ENCODE results near the gene ZFP30. TPM values are rescaled to one million over a fixed set of nuclear protein-coding genes. Genes with fewer than 3 reads are reported as not detected.

Gene ZFP30
- total RNA-seq, 1 experiment from 2014 or later: 7.7 TPM

DNA sequence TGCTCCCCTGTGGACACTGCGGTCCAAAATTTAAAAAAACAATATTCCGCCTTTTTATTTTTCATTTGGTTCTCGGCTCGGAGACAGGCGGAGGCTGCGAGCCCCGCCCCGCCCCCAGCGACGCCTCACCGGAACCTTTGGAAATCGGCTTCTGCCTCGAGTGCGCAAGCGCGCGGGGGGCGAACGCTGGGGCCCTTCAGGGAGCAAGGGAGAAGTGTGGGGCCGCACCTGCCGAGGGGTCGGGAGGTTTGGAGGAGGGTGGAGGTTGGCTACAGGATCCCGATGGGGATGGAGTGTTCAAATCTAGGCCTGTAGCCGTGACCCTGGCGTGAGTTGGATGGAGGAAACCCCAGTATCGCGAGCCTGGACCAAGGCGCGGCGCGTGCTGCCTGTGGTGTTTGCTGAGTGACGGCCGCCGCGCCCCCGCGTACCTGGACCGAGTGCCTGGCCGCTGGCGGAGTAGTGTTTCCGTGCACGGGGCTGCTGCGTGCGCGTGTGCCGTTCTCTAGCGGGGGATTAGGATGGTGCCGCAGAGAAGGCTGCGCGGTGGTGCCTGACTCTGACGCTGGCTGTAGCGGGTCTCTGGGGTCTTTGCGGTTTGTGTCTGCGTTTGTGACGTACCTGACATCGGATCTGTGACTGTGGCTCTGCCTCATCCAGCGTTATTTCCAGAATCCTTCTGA is 565 bp upstream of the ZFP30 start (continued):
- no peak for TF ChIP-seq AFF4 (CRISPR knock-in tag; IDR thresholded peaks at IDR 0.05; ENCODE audit: borderline replicate concordance)
- no peak for TF ChIP-seq ZNF512 (CRISPR knock-in tag; IDR thresholded peaks at IDR 0.05; ENCODE audit: borderline replicate concordance)
- no peak for TF ChIP-seq ZMAT4 (CRISPR knock-in tag; IDR thresholded peaks at IDR 0.05)
- no peak for TF ChIP-seq NFYB (CRISPR knock-in tag; conservative IDR thresholded peaks at IDR 0.05; ENCODE audit: low read depth)
- TF ChIP-seq MYBL2 (CRISPR knock-in tag; IDR thresholded peaks at IDR 0.05): peak; percentile 88
- TF ChIP-seq, protein P1, sequence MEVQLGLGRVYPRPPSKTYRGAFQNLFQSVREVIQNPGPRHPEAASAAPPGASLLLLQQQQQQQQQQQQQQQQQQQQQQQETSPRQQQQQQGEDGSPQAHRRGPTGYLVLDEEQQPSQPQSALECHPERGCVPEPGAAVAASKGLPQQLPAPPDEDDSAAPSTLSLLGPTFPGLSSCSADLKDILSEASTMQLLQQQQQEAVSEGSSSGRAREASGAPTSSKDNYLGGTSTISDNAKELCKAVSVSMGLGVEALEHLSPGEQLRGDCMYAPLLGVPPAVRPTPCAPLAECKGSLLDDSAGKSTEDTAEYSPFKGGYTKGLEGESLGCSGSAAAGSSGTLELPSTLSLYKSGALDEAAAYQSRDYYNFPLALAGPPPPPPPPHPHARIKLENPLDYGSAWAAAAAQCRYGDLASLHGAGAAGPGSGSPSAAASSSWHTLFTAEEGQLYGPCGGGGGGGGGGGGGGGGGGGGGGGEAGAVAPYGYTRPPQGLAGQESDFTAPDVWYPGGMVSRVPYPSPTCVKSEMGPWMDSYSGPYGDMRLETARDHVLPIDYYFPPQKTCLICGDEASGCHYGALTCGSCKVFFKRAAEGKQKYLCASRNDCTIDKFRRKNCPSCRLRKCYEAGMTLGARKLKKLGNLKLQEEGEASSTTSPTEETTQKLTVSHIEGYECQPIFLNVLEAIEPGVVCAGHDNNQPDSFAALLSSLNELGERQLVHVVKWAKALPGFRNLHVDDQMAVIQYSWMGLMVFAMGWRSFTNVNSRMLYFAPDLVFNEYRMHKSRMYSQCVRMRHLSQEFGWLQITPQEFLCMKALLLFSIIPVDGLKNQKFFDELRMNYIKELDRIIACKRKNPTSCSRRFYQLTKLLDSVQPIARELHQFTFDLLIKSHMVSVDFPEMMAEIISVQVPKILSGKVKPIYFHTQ (CRISPR knock-in tag; IDR thresholded peaks at IDR 0.05): no peak
- TF ChIP-seq ZNF671 (CRISPR knock-in tag; IDR thresholded peaks at IDR 0.05): no peak
- TF ChIP-seq ZNF317 (CRISPR knock-in tag; IDR thresholded peaks at IDR 0.05; ENCODE audit: borderline replicate concordance, low read depth): no peak
- TF ChIP-seq, protein P2, sequence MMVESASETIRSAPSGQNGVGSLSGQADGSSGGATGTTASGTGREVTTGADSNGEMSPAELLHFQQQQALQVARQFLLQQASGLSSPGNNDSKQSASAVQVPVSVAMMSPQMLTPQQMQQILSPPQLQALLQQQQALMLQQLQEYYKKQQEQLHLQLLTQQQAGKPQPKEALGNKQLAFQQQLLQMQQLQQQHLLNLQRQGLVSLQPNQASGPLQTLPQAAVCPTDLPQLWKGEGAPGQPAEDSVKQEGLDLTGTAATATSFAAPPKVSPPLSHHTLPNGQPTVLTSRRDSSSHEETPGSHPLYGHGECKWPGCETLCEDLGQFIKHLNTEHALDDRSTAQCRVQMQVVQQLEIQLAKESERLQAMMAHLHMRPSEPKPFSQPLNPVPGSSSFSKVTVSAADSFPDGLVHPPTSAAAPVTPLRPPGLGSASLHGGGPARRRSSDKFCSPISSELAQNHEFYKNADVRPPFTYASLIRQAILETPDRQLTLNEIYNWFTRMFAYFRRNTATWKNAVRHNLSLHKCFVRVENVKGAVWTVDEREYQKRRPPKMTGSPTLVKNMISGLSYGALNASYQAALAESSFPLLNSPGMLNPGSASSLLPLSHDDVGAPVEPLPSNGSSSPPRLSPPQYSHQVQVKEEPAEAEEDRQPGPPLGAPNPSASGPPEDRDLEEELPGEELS (CRISPR knock-in tag; IDR thresholded peaks at IDR 0.05): peak; percentile 64; the same call in 1 of the 2 replicates
- TF ChIP-seq FOXP1 (CRISPR knock-in tag; IDR thresholded peaks at IDR 0.05; ENCODE audit: borderline replicate concordance): peak; percentile 74; the same call in 1 of the 2 replicates
- TF ChIP-seq, protein P3, sequence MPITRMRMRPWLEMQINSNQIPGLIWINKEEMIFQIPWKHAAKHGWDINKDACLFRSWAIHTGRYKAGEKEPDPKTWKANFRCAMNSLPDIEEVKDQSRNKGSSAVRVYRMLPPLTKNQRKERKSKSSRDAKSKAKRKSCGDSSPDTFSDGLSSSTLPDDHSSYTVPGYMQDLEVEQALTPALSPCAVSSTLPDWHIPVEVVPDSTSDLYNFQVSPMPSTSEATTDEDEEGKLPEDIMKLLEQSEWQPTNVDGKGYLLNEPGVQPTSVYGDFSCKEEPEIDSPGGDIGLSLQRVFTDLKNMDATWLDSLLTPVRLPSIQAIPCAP (CRISPR knock-in tag; IDR thresholded peaks at IDR 0.05): 0 out of 2 replicates have a peak, but pooled peaks have one; percentile 31
- no peak for TF ChIP-seq ZNF416 (CRISPR knock-in tag; IDR thresholded peaks at IDR 0.05)
- no peak for TF ChIP-seq NFATC4 (CRISPR knock-in tag; IDR thresholded peaks at IDR 0.05)
- TF ChIP-seq JAZF1 (CRISPR knock-in tag; IDR thresholded peaks at IDR 0.05): no peak
- 0 out of 2 replicates have a peak, but pooled peaks have one; percentile 15 for TF ChIP-seq HMGA2 (CRISPR knock-in tag; IDR thresholded peaks at IDR 0.05)
- no peak for TF ChIP-seq NR3C1 (CRISPR knock-in tag; conservative IDR thresholded peaks at IDR 0.05; ENCODE audit: low read depth)
- TF ChIP-seq, protein P4, sequence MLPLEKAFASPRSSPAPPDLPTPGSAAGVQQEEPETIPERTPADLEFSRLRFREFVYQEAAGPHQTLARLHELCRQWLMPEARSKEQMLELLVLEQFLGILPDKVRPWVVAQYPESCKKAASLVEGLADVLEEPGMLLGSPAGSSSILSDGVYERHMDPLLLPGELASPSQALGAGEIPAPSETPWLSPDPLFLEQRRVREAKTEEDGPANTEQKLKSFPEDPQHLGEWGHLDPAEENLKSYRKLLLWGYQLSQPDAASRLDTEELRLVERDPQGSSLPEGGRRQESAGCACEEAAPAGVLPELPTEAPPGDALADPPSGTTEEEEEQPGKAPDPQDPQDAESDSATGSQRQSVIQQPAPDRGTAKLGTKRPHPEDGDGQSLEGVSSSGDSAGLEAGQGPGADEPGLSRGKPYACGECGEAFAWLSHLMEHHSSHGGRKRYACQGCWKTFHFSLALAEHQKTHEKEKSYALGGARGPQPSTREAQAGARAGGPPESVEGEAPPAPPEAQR (CRISPR knock-in tag; IDR thresholded peaks at IDR 0.05): no peak
- TF ChIP-seq TCF7 (CRISPR knock-in tag; IDR thresholded peaks at IDR 0.05; ENCODE audit: low read depth): no peak; the same call in 1 of the 2 replicates
- TF ChIP-seq, protein P5, sequence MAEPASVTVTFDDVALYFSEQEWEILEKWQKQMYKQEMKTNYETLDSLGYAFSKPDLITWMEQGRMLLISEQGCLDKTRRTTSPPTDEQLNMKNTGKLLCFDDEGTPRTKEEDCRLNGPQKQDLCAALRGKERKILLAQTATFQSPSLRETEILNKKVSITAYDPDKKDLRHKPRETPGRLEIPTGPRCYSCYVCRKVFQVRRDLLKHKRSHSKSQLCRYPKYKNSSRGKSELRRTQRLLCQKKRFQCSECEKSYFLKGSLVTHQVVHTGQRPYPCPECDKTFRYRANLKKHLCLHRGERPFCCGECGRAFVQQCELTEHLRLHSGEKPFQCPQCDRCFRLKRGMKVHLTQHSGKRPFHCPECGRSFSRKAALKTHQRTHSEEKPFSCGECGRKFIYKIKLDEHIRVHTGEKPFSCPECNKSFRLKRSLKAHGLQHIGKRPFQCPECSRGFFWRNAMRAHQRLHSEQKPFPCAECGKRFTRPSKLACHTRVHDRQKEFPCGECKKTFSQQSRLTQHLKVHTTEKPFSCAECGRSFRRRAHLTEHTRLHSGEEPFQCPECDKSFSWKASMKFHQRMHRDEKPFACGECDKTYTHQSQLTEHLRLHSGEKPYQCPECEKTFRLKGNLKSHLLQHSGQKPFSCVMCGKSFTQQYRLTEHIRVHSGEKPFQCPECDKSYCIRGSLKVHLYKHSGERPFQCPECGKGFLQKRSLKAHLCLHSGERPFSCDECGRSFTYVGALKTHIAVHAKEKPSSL (CRISPR knock-in tag; conservative IDR thresholded peaks at IDR 0.05): no peak
- no peak for TF ChIP-seq JUN (CRISPR knock-in tag; IDR thresholded peaks at IDR 0.05)

Measured in WTC11 (cell line).